ENCODE data around the gene OR6M1. TPM values are rescaled to one million over a fixed set of nuclear protein-coding genes. Genes with fewer than 3 reads are reported as not detected.

The OR6M1 gene
- total and polyA plus RNA-seq, 2 experiments from 2014 or later: not detected

- no peak overlapping the region for H2AFZ ChIP-seq
- no peak for ATAC-seq
- Mint-ChIP-seq H3K36me3 (ENCODE audit: low read depth) (peaks cover 18% of the 10 kb centered on the region), H3K9me3 (peaks cover 11% of the 10 kb centered on the region), H3K27ac (peak overlapping the region; percentile 97), H3K4me1 (peaks cover 50% of the 10 kb centered on the region), H3K4me3 (no peak overlapping the region), H3K27me3 (ENCODE audit: insufficient read depth, low read depth, poor library complexity) (no peaks in the 10 kb centered on the region)
- no peak for TF ChIP-seq ZNF331 (CRISPR knock-in tag; IDR thresholded peaks at IDR 0.05; ENCODE audit: low read depth)
- TF ChIP-seq POLR2AphosphoS5 (IDR thresholded peaks at IDR 0.05; ENCODE audit: low read depth): no peak
- no peak for TF ChIP-seq EZH2phosphoT487 (IDR thresholded peaks at IDR 0.05; ENCODE audit: unreplicated experiment)
- no peak for TF ChIP-seq STAT1 (IDR thresholded peaks at IDR 0.05; ENCODE audit: unreplicated experiment)
- TF ChIP-seq JUNB (IDR thresholded peaks at IDR 0.05; ENCODE audit: unreplicated experiment): no peak
- peaks cover 7% of the 10 kb centered on the region; the same call in 1 of the 2 replicates for H3F3A ChIP-seq (replicated peaks; ENCODE audit: low read depth)
- DNase-seq (ENCODE audit: low spot score): no peak
- no peak overlapping the region for H3K4me3 ChIP-seq
- no peaks in the 10 kb centered on the region for H4K20me1 ChIP-seq (replicated peaks; ENCODE audit: insufficient read depth)
- H3K79me2 ChIP-seq (replicated peaks; ENCODE audit: insufficient read depth): no peaks in the 10 kb centered on the region
- H3K9me2 ChIP-seq (ENCODE audit: insufficient read depth): 0 out of 2 replicates have a peak, but pooled peaks cover 5% of the 10 kb centered on the region
- peaks cover 56% of the 10 kb centered on the region for H3K4me1 ChIP-seq (ENCODE audit: insufficient read depth)
- H3K27me3 ChIP-seq (ENCODE audit: insufficient read depth): no peaks in the 10 kb centered on the region
- H3K27ac ChIP-seq (ENCODE audit: low read depth): peak overlapping the region; percentile 91
- peak overlapping the region; percentile 13 for H3K4me2 ChIP-seq
- H3K36me3 ChIP-seq (ENCODE audit: insufficient read depth): no peaks in the 10 kb centered on the region
These were observed 32.2 kb downstream of the OR6M1 start for GRCh38 chr11:123773959-123774358.

- H3K4me1 ChIP-seq (ENCODE audit: insufficient read depth): peaks cover 53% of the 10 kb centered on the region
- no peaks in the 10 kb centered on the region for H3K27me3 ChIP-seq (ENCODE audit: insufficient read depth)
- peak overlapping the region; percentile 91; the same call in 1 of the 2 replicates for H3K27ac ChIP-seq (ENCODE audit: low read depth)
- H3K27ac Mint-ChIP-seq: peak overlapping the region; percentile 97
- no peaks in the 10 kb centered on the region for H3K27me3 Mint-ChIP-seq (ENCODE audit: insufficient read depth, low read depth, poor library complexity)
- ATAC-seq (no peak), DNase-seq (ENCODE audit: low spot score) (no peak)
- H3K9me3 Mint-ChIP-seq: peaks cover 17% of the 10 kb centered on the region
- peaks cover 24% of the 10 kb centered on the region for H3K36me3 Mint-ChIP-seq (ENCODE audit: low read depth)
- H3K4me2 ChIP-seq: no peak overlapping the region; the same call in 1 of the 2 replicates
- H3F3A ChIP-seq (replicated peaks; ENCODE audit: low read depth): peaks cover 7% of the 10 kb centered on the region; the same call in 1 of the 2 replicates
- no peaks in the 10 kb centered on the region for H4K20me1 ChIP-seq (replicated peaks; ENCODE audit: insufficient read depth)
- H3K4me1 Mint-ChIP-seq: peaks cover 43% of the 10 kb centered on the region
- no peaks in the 10 kb centered on the region for H3K36me3 ChIP-seq (ENCODE audit: insufficient read depth)
- peaks cover 8% of the 10 kb centered on the region; the same call in 1 of the 2 replicates for H3K9me2 ChIP-seq (ENCODE audit: insufficient read depth)
- H3K4me3 Mint-ChIP-seq: no peak overlapping the region
- H3K79me2 ChIP-seq (replicated peaks; ENCODE audit: insufficient read depth): no peaks in the 10 kb centered on the region
- H3K4me3 ChIP-seq: no peak overlapping the region
- no peak overlapping the region for H2AFZ ChIP-seq
- no peak for TF ChIP-seq ZNF114 (CRISPR knock-in tag; IDR thresholded peaks at IDR 0.05)
- no peak for TF ChIP-seq CTCF (conservative IDR thresholded peaks at IDR 0.05; ENCODE audit: low read depth in 2 of 2)
- TF ChIP-seq EZH2 (IDR thresholded peaks at IDR 0.05; ENCODE audit: low read depth, unreplicated experiment): no peak
- no peak for TF ChIP-seq JUNB (IDR thresholded peaks at IDR 0.05; ENCODE audit: unreplicated experiment)
- no peak for TF ChIP-seq REST (IDR thresholded peaks at IDR 0.05; ENCODE audit: unreplicated experiment)
- TF ChIP-seq EZH2phosphoT487 (IDR thresholded peaks at IDR 0.05; ENCODE audit: unreplicated experiment): no peak
These were observed 33.1 kb downstream of the OR6M1 start for GRCh38 chr11:123773026-123773425.
